ENCODE measurements around the gene FOXL2NB.

The FOXL2NB gene

GRCh38 chr3:138962854-138963560 lies 16.0 kb downstream of the FOXL2NB start:
- Histone ChIP-seq H3K4me3 (ENCODE audit: low read depth, low read length) (no peak overlapping the region), H4K91ac (ENCODE audit: low read depth, low read length) (no peak overlapping the region), H3K4me1 (ENCODE audit: control insufficient read depth in 1 of 2, insufficient read depth in 2 of 2, low read length in 2 of 2) (no peaks in the 10 kb centered on the region), H3K36me3 (ENCODE audit: control insufficient read depth in 1 of 2, insufficient read depth in 2 of 2, low read length in 2 of 2) (no peaks in the 10 kb centered on the region), H4K8ac (ENCODE audit: low read depth, low read length) (no peak overlapping the region), H3K27me3 (ENCODE audit: insufficient read depth, low read length) (no peaks in the 10 kb centered on the region), H3K79me1 (ENCODE audit: low read length) (no peaks in the 10 kb centered on the region), H2AFZ (ENCODE audit: insufficient read depth, low read length, poor library complexity) (no peak overlapping the region), H3K27ac (ENCODE audit: low read depth, low read length) (no peak overlapping the region), H2BK120ac (ENCODE audit: insufficient read depth, low read length, poor library complexity) (no peak overlapping the region), H3K9me3 (ENCODE audit: insufficient read depth, low read depth, low read length) (no peaks in the 10 kb centered on the region), H3K9ac (ENCODE audit: low read length) (no peak overlapping the region), H2BK12ac (ENCODE audit: low read length) (no peak overlapping the region), H2BK5ac (ENCODE audit: low read depth, low read length, poor library complexity) (no peak overlapping the region), H3K18ac (ENCODE audit: low read length) (no peak overlapping the region), H3K4ac (ENCODE audit: low read depth, low read length) (no peak overlapping the region), H3K23ac (ENCODE audit: low read length) (no peak overlapping the region), H4K12ac (ENCODE audit: low read depth, low read length) (no peak overlapping the region), H3K14ac (ENCODE audit: low read length) (no peak overlapping the region), H3K4me2 (ENCODE audit: low read length) (no peak overlapping the region), H2AK5ac (ENCODE audit: low read length) (no peak overlapping the region), H3K79me2 (ENCODE audit: control insufficient read depth, insufficient read depth, low read length, poor library complexity) (no peaks in the 10 kb centered on the region)
- DNase-seq = no peak
- WGBS (ENCODE audit: extremely low coverage, insufficient coverage, insufficient read length) = no CpG with 5 or more reads among the region's 8 CpGs

- no peak overlapping the region for H3K27ac ChIP-seq (ENCODE audit: low read depth, low read length)
- no peak overlapping the region for H3K4ac ChIP-seq (ENCODE audit: low read depth, low read length)
- H3K4me3 ChIP-seq (ENCODE audit: low read depth, low read length) = no peak overlapping the region
- no peak overlapping the region for H3K14ac ChIP-seq (ENCODE audit: low read length)
- H3K4me1 ChIP-seq (ENCODE audit: control insufficient read depth in 1 of 2, insufficient read depth in 2 of 2, low read length in 2 of 2) = no peaks in the 10 kb centered on the region
- H3K27me3 ChIP-seq (ENCODE audit: insufficient read depth, low read length) = no peaks in the 10 kb centered on the region
- no peak overlapping the region for H2AK5ac ChIP-seq (ENCODE audit: low read length)
- H2BK5ac ChIP-seq (ENCODE audit: low read depth, low read length, poor library complexity) = no peak overlapping the region
- H3K18ac ChIP-seq (ENCODE audit: low read length) = no peak overlapping the region
- H3K36me3 ChIP-seq (ENCODE audit: control insufficient read depth in 1 of 2, insufficient read depth in 2 of 2, low read length in 2 of 2) = no peaks in the 10 kb centered on the region
- no peak overlapping the region for H4K91ac ChIP-seq (ENCODE audit: low read depth, low read length)
- H3K4me2 ChIP-seq (ENCODE audit: low read length) = no peak overlapping the region
- no peaks in the 10 kb centered on the region for H3K79me2 ChIP-seq (ENCODE audit: control insufficient read depth, insufficient read depth, low read length, poor library complexity)
- no peaks in the 10 kb centered on the region for H3K79me1 ChIP-seq (ENCODE audit: low read length)
- H2BK120ac ChIP-seq (ENCODE audit: insufficient read depth, low read length, poor library complexity) = no peak overlapping the region
- no CpG with 5 or more reads among the region's 2 CpGs for WGBS (ENCODE audit: extremely low coverage, insufficient coverage, insufficient read length)
- no peak overlapping the region for H3K9ac ChIP-seq (ENCODE audit: low read length)
- H4K8ac ChIP-seq (ENCODE audit: low read depth, low read length) = no peak overlapping the region
- no peaks in the 10 kb centered on the region for H3K9me3 ChIP-seq (ENCODE audit: insufficient read depth, low read depth, low read length)
- no peak overlapping the region for H2BK12ac ChIP-seq (ENCODE audit: low read length)
- no peak for DNase-seq
- H2AFZ ChIP-seq (ENCODE audit: insufficient read depth, low read length, poor library complexity) = no peak overlapping the region
- no peak overlapping the region for H3K23ac ChIP-seq (ENCODE audit: low read length)
- H4K12ac ChIP-seq (ENCODE audit: low read depth, low read length) = no peak overlapping the region
These were observed 17.2 kb downstream of the FOXL2NB start for GRCh38 chr3:138964264-138964663.

- H3K4me3 ChIP-seq (ENCODE audit: low read depth, low read length) = no peak overlapping the region
- no peak overlapping the region for H2BK120ac ChIP-seq (ENCODE audit: insufficient read depth, low read length, poor library complexity)
- H4K91ac ChIP-seq (ENCODE audit: low read depth, low read length) = no peak overlapping the region
- H3K4me2 ChIP-seq (ENCODE audit: low read length) = no peak overlapping the region
- no peak overlapping the region for H2AFZ ChIP-seq (ENCODE audit: insufficient read depth, low read length, poor library complexity)
- H4K12ac ChIP-seq (ENCODE audit: low read depth, low read length) = no peak overlapping the region
- H3K23ac ChIP-seq (ENCODE audit: low read length) = no peak overlapping the region
- H2BK5ac ChIP-seq (ENCODE audit: low read depth, low read length, poor library complexity) = no peak overlapping the region
- H3K14ac ChIP-seq (ENCODE audit: low read length) = no peak overlapping the region
- H3K79me1 ChIP-seq (ENCODE audit: low read length) = no peaks in the 10 kb centered on the region
- no peaks in the 10 kb centered on the region for H3K36me3 ChIP-seq (ENCODE audit: control insufficient read depth in 1 of 2, insufficient read depth in 2 of 2, low read length in 2 of 2)
- no peak overlapping the region for H3K27ac ChIP-seq (ENCODE audit: low read depth, low read length)
- no peak overlapping the region for H2AK5ac ChIP-seq (ENCODE audit: low read length)
- no peaks in the 10 kb centered on the region for H3K27me3 ChIP-seq (ENCODE audit: insufficient read depth, low read length)
- no peak overlapping the region for H3K9ac ChIP-seq (ENCODE audit: low read length)
- H3K18ac ChIP-seq (ENCODE audit: low read length) = no peak overlapping the region
- no peak overlapping the region for H3K4ac ChIP-seq (ENCODE audit: low read depth, low read length)
- H3K9me3 ChIP-seq (ENCODE audit: insufficient read depth, low read depth, low read length) = no peaks in the 10 kb centered on the region
- H3K79me2 ChIP-seq (ENCODE audit: control insufficient read depth, insufficient read depth, low read length, poor library complexity) = no peaks in the 10 kb centered on the region
- no peaks in the 10 kb centered on the region for H3K4me1 ChIP-seq (ENCODE audit: control insufficient read depth in 1 of 2, insufficient read depth in 2 of 2, low read length in 2 of 2)
- H4K8ac ChIP-seq (ENCODE audit: low read depth, low read length) = no peak overlapping the region
- no peak overlapping the region for H2BK12ac ChIP-seq (ENCODE audit: low read length)
- no peak for DNase-seq
These were observed 17.9 kb downstream of the FOXL2NB start for GRCh38 chr3:138964923-138965322.

GRCh38 chr3:138971766-138972320 lies 24.8 kb downstream of the FOXL2NB start:
- no CpG with 5 or more reads among the region's 6 CpGs for WGBS (ENCODE audit: extremely low coverage, insufficient coverage, insufficient read length)
- no peak overlapping the region for H2AK5ac ChIP-seq (ENCODE audit: low read length)
- H3K14ac ChIP-seq (ENCODE audit: low read length) = no peak overlapping the region
- no peak overlapping the region for H4K8ac ChIP-seq (ENCODE audit: low read depth, low read length)
- H3K18ac ChIP-seq (ENCODE audit: low read length) = no peak overlapping the region
- no peak for DNase-seq
- no peaks in the 10 kb centered on the region for H3K36me3 ChIP-seq (ENCODE audit: control insufficient read depth in 1 of 2, insufficient read depth in 2 of 2, low read length in 2 of 2)
- no peak overlapping the region for H2BK120ac ChIP-seq (ENCODE audit: insufficient read depth, low read length, poor library complexity)
- H4K12ac ChIP-seq (ENCODE audit: low read depth, low read length) = no peak overlapping the region
- no peak overlapping the region for H2BK12ac ChIP-seq (ENCODE audit: low read length)
- H3K4me2 ChIP-seq (ENCODE audit: low read length) = no peak overlapping the region
- no peak overlapping the region for H4K91ac ChIP-seq (ENCODE audit: low read depth, low read length)
- no peak overlapping the region for H3K4me3 ChIP-seq (ENCODE audit: low read depth, low read length)
- peaks cover 3% of the 10 kb centered on the region for H3K9me3 ChIP-seq (ENCODE audit: insufficient read depth, low read depth, low read length)
- H3K27me3 ChIP-seq (ENCODE audit: insufficient read depth, low read length) = no peaks in the 10 kb centered on the region
- H3K79me1 ChIP-seq (ENCODE audit: low read length) = no peaks in the 10 kb centered on the region
- no peak overlapping the region for H2AFZ ChIP-seq (ENCODE audit: insufficient read depth, low read length, poor library complexity)
- no peaks in the 10 kb centered on the region for H3K4me1 ChIP-seq (ENCODE audit: control insufficient read depth in 1 of 2, insufficient read depth in 2 of 2, low read length in 2 of 2)
- no peak overlapping the region for H3K27ac ChIP-seq (ENCODE audit: low read depth, low read length)
- H3K4ac ChIP-seq (ENCODE audit: low read depth, low read length) = no peak overlapping the region
- H3K79me2 ChIP-seq (ENCODE audit: control insufficient read depth, insufficient read depth, low read length, poor library complexity) = no peaks in the 10 kb centered on the region
- no peak overlapping the region for H3K23ac ChIP-seq (ENCODE audit: low read length)
- no peak overlapping the region for H3K9ac ChIP-seq (ENCODE audit: low read length)
- no peak overlapping the region for H2BK5ac ChIP-seq (ENCODE audit: low read depth, low read length, poor library complexity)

All from trophoblast cell (in vitro differentiated cells and primary cell).